ACHN (cell line): ENCODE results near the gene CRIP2.

Source experiments
- DNase-seq: peaks from one replicate; pipeline ENCODE4 v3.0.0-alpha.2; 2015
- in situ Hi-C: cut with HindIII; loops from 2 replicates; pipeline ENCODE4 v1.10.0; 2017; ENCODE audit warnings: low sequenced_read_pairs, low pct_ligation_motif_present, low pct_unique_long_range_greater_than_20kb

Gene CRIP2

GRCh38 chr14:105471823-105472485, 2.7 kb upstream of the CRIP2 start:
- no peak for DNase-seq
- in situ Hi-C loops, result no loop called here

- in situ Hi-C loops, result no loop called here
- DNase-seq, result no peak
Observed at GRCh38 chr14:105472486-105472991, 2.1 kb upstream of the CRIP2 start.

GRCh38 chr14:105473033-105473676, 1.5 kb upstream of the CRIP2 start:
- DNase-seq, result peak; percentile 25
- in situ Hi-C loops, result no loop called here

DNA sequence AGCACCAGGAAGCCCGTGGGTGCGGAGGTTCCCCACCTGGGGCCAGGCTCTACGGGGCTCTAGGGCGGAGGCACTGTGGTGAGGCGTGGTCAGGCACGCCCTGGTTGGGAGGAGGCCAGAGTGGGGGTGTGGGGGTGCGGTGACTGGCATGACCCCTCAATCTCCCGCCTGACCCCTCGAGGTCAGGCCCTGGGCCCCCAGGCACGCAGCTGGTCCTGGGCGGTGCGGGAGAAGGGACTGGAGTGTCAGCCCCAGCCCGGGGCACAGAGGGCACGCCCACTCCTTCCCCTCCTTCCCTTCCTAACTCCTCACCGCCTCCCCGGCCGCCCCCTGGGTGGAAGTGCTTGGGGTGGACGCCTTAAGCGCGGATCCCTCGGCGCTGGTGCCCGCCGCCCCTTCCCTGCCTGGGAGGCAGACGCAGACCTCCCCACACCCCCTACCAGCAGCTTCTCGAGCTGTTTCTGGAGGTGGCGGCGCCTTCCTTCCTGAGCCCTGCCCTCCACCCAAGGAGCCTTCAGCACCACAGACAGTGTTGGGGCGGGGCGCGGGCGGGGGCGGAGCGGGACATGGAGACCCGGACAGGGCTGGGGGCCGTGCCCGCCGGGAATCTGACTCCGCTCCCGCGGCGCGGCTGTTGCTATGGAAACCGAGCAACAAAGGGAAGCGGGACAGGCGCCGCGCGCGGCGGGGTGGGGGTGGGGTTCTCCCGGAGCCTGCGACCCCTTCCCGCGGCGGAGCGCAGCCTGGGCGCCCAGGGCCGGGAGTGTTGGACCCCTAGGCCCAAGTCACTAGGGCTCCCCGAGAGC, 741 bp upstream of the CRIP2 start:
- in situ Hi-C loops, result no loop called here

DNA sequence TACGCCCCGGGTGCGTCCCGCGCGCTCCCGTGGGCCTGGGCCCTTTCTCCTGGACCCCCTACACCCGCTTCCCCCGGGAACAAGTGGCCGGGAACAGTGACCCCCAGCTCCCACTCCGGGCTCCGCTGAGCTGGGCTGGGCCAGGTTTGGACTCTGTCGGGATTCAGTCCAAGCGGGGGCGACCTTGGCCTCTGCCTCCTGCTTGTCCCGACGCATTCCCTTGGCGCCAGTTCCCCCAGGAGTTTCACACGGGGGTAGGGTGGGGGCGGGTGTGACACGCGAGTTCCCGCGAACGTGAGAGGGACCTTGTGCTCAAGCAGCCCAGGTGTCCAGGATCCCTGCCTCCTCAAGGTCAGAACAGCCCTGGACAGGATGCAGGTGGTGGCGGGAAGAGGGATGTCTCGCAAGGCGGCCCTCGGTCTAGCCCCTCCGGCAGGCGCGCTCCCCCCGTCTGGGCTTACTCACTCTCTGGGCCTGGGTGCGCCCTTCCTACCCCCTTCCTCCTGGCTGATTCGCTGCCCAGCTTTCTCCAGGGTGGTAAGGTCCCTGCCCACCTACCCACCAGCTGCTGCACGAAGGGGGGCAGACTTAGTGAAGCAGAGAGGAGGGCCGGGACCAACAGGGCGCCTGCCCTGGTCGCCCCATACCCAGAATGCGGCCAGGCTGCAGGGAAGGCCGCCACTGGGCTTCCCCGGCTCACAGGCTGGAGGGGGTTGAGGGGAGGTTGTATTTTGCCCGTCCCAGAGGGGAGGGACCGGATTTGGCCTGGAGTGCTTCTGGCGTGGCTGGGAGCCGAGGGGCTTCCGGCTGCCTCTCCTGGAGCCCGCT, 862 bp downstream of the CRIP2 start:
- peak; percentile 74 for DNase-seq

More for the DNA sequence above, 741 bp upstream of the CRIP2 start:
- DNase-seq, result peak; percentile 93

GRCh38 chr14:105476097-105476830, 1.6 kb downstream of the CRIP2 start:
- in situ Hi-C loops, result no loop called here
- DNase-seq, result peak; percentile 39

More for the DNA sequence above, 862 bp downstream of the CRIP2 start:
- in situ Hi-C loops, result no loop called here

DNA sequence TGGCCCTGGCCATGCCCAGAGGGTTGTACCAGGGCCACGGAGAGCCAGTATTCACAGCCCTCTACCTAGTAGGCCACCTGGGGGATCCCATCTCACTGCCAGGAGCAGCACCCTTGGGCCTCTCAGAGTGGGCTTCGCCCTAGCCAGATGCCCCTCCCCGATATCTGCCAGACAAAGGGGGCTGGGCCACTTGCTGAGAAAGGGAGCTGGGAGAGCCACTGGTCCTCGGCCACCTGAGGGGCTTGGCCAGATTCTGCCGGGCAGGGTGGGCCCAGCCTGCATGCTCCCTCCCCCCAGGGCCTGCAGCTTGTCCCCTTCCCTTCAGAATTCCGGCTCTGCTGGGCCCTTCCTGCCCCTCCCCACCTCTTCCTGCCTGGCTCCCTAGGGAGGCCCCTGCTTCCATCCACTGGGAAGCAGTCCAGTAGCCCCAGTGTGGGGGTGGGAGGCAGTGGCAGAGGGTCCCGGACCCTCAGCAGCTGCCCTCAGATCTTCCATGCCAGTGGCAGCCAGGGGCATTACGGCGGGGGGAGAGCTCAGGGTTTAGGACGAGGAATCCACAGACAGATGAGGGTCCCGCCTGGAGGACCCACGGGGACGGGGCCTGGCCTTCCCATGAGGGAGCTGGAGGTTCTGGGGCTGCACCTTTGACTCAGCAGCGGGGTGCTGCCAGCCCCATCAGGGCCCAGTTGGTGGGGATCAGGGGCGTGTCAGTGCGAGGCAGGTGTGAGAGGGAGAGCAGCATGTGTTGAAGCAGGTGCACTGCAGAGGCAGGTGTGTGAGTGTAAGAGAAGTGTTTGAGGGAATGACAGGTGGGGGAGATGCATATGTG, 2.4 kb downstream of the CRIP2 start:
- in situ Hi-C loops, result no loop called here
- no peak for DNase-seq

GRCh38 chr14:105477660-105478397, 3.2 kb downstream of the CRIP2 start:
- in situ Hi-C loops, result no loop called here
- no peak for DNase-seq

GRCh38 chr14:105478398-105479251, 4.0 kb downstream of the CRIP2 start:
- DNase-seq, result no peak
- in situ Hi-C loops, result no loop called here

DNA sequence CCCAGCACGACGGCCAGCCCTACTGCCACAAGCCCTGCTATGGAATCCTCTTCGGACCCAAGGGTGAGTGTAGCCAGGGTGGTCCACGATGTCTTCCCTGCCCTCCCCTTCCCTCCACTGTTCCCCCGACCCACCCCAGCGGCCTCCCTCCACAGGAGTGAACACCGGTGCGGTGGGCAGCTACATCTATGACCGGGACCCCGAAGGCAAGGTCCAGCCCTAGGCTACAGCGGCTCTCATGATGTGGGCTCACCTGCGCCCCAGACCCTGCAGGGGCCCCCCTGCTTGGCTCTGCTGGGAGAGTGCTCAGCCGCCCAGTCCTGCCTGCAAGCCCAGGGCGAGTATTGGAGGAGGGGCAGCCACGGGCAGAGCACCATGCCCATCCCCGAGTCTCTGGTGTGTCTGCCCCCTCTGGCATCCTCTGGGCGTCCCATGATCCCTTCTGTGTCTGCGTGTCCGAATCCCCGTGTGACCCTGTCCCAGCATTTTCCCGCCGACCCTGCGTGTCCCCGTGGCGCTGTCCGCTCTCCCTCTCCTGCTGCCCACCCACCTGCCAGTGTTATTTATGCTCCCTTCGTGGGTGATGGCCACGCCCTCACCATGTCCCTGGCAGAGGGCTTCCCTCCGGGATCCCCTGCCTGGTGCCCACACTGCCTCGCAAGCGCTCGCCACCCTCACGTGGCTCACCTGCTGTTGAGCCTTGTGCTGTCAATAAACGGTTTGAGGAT, 5.0 kb downstream of the CRIP2 start:
- in situ Hi-C loops, result no loop called here
- DNase-seq, result no peak

DNA sequence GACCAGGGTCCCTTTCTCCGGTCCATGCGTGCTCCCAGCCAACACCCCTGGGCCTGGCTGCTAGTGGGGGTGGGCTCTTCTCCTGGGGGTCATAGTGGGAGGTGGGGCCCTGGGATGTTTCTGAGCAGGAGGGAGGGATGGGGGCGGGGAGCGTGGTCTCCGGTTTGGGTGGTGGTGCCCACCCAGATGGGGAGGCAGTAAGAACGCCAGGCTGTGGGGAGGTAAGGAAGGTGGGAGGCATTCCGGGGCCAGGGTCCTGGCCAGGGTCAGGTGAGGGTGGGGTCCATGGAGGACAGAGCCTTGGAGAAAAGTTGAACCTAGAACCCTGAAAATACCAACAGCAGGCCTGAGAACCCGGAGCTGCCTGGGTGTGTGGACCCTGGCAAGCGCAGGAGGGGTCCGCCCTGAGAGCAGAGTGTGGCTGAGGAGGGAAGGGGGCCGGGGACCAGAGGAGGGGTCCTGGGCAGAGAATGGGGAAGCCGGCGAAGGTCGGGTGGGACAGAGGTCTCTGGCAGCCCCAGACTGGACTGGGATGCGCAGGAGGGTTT, 5.7 kb downstream of the CRIP2 start:
- no peak for DNase-seq
- in situ Hi-C loops, result no loop called here

- peak; percentile 82 for DNase-seq
Observed at GRCh38 chr14:105480807-105481801, 6.5 kb downstream of the CRIP2 start.

GRCh38 chr14:105481886-105482457, 7.4 kb downstream of the CRIP2 start:
- peak; percentile 94 for DNase-seq
- in situ Hi-C loops, result no loop called here

More at GRCh38 chr14:105480807-105481801, 6.5 kb downstream of the CRIP2 start:
- in situ Hi-C loops, result no loop called here
